ENCODE results near the gene LITAFD. TPM values are rescaled to one million over a fixed set of nuclear protein-coding genes. Genes with fewer than 3 reads are reported as not detected.

The LITAFD gene
- total RNA-seq, 1 donor: not detected

DNA sequence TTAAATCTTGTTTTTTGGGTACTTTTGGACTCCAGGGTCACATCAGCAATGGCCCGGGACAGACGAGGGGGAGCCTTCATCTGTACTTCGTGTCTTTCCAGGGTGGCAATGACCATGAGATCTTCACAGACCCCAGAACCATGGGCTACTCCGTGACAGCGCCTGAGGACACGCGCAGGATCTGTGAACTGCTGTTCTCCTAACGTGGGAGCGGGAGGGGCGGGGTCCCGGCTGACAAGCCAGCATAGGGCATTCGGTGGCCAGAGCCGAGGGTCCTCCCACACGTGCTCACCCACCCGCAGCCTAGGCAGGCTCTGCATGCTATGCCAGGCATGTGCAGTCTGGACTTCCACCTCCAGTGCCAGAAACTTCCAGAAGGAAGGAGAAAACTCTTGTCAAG lies 34.5 kb upstream of the LITAFD start:
- DNase-seq (ENCODE audit: low read depth): no peak
- no peak overlapping the region for H3K4me3 ChIP-seq (ENCODE audit: low read depth, low read length)
- TF ChIP-seq, protein P1, sequence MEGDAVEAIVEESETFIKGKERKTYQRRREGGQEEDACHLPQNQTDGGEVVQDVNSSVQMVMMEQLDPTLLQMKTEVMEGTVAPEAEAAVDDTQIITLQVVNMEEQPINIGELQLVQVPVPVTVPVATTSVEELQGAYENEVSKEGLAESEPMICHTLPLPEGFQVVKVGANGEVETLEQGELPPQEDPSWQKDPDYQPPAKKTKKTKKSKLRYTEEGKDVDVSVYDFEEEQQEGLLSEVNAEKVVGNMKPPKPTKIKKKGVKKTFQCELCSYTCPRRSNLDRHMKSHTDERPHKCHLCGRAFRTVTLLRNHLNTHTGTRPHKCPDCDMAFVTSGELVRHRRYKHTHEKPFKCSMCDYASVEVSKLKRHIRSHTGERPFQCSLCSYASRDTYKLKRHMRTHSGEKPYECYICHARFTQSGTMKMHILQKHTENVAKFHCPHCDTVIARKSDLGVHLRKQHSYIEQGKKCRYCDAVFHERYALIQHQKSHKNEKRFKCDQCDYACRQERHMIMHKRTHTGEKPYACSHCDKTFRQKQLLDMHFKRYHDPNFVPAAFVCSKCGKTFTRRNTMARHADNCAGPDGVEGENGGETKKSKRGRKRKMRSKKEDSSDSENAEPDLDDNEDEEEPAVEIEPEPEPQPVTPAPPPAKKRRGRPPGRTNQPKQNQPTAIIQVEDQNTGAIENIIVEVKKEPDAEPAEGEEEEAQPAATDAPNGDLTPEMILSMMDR (IDR thresholded peaks at IDR 0.05; ENCODE audit: insufficient read depth, low read depth, low read length): no peak

DNA sequence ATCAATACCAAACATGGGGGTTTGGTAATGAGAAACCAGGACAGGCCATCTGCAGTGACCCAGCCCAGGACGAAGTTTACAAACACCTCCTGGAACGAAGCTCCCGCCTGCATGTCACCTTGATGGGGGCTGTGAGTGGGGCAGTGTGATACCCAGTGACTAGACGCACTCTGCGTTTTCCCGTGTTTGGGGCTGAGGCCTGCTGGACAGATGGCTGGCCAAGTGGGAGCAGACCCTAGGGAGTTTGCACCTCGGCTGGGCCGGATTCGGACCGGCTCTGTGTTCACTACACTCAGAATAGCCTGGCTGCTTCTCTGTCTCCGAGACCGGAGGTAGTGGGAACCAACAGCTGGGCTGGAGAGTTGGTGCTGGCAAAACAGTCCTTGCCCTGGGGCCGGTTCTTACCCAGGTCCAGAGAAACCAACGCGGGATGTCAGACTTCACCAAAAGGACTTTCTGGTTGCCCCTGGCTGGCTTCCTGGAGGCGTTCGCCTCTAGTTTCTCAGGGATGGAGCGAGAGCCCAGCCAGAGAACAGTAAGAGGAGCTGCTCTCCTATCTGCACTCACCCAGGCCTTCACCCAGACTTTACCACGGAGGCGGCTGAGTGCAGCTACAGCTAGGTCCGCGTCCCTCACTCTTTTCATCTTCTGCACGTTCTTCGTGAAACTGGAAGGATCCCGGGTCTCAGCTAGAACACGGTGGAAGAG lies 33.8 kb upstream of the LITAFD start:
- no peak overlapping the region for H3K4me3 ChIP-seq (ENCODE audit: low read depth, low read length)
- no peak for DNase-seq (ENCODE audit: low read depth)
- TF ChIP-seq, protein P1 (IDR thresholded peaks at IDR 0.05; ENCODE audit: insufficient read depth, low read depth, low read length): no peak

DNA sequence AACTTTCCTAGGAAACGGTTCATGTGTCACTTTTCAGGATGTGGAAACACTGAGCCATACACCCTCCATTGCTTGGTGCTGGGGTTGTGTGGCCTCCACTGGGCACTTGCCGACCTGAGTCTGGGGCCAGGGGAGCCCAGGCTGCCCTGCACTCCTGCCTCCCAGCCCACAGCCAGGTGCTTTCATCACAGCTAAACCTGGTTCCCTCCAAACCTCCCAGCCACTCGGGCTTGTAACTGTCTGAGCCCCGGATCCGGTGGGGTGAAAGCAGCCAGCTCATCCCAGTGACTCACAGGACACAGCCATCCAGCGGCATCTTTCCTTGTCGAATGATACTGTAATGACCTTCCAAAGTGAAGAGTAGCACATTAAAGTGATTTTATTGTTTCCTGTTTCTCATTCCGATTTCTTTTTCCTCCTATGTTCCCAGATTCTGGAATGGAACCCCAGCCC lies 33.2 kb upstream of the LITAFD start:
- peak; percentile 87 for DNase-seq (ENCODE audit: low read depth)
- TF ChIP-seq, protein P1 (IDR thresholded peaks at IDR 0.05; ENCODE audit: insufficient read depth, low read depth, low read length): no peak
- H3K4me3 ChIP-seq (ENCODE audit: low read depth, low read length): no peak overlapping the region

DNA sequence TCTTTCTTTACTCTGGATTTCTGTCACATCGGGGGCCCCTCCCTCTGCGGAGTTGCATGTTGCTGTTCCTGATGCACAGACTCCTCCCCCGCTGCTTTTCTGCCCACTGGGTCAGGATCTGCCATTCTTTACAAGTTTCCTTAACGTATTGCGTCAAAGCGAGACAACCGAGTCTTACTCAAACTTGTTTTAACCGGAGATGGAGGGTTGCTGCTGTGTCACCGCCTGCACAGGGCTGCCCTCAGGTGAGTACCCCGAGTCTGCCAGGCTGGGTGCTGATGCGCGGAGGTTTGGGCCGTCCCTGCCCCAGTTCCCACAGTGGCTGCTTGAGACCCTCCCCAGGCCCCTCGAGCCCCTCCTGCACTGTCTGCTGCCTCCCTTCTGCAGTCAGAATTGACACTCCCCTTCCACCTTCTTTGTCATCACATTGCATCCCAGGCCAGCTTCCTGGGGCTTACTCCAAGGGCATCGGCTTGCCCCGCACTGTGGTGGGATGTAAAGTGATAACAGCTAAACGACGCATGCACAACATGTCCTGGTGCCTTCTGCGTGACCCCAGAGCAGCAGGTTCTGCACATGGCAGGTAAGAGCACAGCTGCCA lies 32.6 kb upstream of the LITAFD start:
- TF ChIP-seq, protein P1 (IDR thresholded peaks at IDR 0.05; ENCODE audit: insufficient read depth, low read depth, low read length): no peak
- peak; percentile 89 for DNase-seq (ENCODE audit: low read depth)
- no peak overlapping the region for H3K4me3 ChIP-seq (ENCODE audit: low read depth, low read length)

DNA sequence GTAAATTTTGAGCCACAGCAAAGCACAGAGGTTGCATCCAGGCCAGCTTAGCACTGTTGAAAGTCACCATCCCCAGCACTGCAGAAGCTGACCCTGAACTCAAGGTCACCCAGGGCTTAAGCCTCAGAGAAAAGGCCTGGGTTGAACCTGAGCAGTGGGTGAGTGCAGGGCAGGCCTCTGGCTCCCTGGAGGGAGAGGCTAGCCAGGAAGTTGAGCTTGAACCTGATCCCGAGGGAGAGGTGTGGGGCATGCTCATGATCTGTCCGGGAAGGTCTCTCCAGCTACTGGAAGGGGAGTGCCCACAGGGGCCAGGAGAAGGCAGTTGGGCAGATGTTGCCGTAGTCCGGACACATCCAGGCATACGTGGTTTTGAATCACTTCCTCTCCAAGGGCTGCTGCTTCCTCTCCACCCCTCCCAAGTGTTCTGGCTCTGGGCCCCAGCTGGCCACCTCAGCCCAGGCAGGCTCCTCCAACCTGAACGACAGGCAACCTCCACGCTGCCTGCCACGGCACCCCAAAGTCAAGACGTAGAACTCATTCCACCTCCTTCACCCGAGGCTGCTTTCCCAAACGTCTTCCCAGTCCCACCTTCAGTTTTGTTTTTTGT lies 31.8 kb upstream of the LITAFD start:
- no peak overlapping the region for H3K4me3 ChIP-seq (ENCODE audit: low read depth, low read length)
- DNase-seq (ENCODE audit: low read depth): peak; percentile 83
- TF ChIP-seq, protein P1 (IDR thresholded peaks at IDR 0.05; ENCODE audit: insufficient read depth, low read depth, low read length): no peak

DNA sequence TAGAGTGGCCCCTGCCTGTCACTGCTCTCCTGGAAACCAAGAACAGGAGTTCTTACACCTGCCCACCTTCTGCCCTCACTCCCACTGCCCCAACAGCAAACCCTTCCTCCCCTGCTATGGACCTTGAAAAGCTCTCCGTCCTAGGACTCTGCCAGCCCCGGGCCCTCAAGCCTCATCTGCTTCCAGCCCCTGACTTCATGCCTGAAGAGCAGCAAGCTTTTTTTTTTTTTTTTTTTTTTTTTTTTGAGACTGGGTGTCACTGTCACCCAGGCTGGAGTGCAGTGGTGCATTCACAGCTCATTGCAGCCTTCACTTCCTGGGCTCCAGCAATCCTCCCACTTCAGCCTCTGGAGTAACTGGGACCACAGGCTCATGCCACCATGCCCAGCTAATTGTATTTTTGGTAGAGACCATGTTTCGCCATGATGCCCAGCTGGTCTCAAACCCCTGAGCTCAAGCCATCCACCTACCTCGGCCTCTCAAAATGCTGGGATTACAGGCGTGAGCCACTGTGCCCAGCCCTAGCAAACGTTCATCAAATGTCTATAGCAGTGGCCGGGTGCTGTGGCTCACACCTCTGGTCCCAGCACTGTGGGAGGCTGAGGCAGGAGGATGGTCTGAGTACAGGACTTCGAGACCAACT lies 30.3 kb upstream of the LITAFD start:
- H3K4me3 ChIP-seq (ENCODE audit: low read depth, low read length): no peak overlapping the region
- DNase-seq (ENCODE audit: low read depth): no peak
- TF ChIP-seq, protein P1 (IDR thresholded peaks at IDR 0.05; ENCODE audit: insufficient read depth, low read depth, low read length): no peak
